NCI-H748 (cell line): ENCODE measurements around the gene ERV3-1.
"Not testable (repeated sequence)": the region's sequence is repeated elsewhere in the genome, so short reads cannot be mapped to it uniquely, and the experiment has no call there.

Experiments used
- DNase-seq: peaks from one replicate; lab custom pipeline; 2025; ENCODE audit not compliant: unreplicated experiment; lab: John Stamatoyannopoulos, UW

The ERV3-1 gene

DNA sequence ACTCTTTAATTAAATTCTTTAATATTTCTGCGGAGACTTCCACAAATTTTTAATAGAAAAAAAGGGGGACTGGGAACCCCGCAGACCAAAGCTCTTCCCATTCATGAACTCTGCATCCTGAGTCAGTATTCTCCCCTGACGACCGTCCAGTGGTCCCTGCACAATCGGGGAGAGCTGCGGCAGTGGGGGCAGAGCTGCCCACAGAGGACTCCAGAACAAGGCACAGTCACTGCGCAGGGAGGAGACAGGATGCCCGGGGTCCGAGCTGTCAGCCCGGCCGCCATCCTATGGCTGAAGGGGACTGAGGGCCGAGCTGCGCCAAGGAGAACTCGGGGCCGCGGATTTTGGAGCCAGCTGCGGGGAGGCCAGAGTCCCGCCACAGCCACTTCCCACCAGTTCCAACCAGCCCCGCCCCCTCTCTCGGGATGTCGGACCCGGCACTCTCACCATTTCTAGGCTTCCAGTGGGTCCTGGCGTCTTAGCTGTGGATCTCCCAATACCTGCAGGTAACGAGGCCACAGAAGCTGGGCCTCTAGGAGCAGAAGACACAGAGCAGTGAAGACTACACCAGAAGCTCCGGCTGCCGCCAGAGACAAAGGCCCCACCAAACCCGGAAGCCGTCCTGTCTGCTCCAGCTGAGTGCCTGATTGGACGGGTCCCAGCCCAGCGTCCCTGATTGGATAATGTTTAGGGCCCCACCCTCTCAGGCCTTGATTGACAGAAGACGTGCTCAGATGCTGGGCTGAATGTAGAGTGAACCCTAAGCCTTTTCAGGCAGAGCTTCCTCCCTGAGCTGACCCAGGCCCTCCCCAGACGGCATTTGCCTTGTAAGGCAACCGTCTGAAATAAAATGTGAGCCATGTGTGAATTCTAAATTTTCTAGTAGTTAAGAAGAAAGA lies at the start of gene ERV3-1:
TSS of gene ERV3-1 (minus strand) at position 594 of the 899 bp plus-strand sequence. CDS start 13,661 bp downstream, outside the sequence.
- peak; percentile 98 for DNase-seq

- DNase-seq = not testable (repeated sequence)
Observed at GRCh38 chr7:65055786-65056185, 49.3 kb upstream of the ERV3-1 start.

GRCh38 chr7:65054466-65054994 lies 48.0 kb upstream of the ERV3-1 start:
- DNase-seq = not testable (repeated sequence)

DNA sequence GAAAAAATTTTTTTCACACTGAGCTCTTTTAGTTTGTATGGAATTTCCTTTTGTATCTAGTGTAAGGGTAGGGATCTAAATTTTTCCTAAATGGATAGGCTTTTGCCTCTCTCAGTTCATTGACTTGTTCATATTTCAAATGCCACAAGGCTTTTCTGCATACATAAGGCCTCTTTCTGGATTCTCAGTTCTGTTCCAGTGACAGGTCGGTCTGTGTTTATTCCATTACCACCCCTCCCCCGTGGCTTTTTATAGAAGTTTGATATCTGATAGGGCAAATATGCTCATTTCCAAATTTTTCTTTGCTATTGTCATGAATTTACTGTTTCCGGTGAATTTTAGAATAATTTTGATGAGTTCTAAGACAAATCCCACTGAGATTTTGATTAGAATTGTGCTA lies 45.2 kb upstream of the ERV3-1 start:
- DNase-seq = not testable (repeated sequence)

GRCh38 chr7:65051139-65051538 lies 44.7 kb upstream of the ERV3-1 start:
- not testable (repeated sequence) for DNase-seq

DNA sequence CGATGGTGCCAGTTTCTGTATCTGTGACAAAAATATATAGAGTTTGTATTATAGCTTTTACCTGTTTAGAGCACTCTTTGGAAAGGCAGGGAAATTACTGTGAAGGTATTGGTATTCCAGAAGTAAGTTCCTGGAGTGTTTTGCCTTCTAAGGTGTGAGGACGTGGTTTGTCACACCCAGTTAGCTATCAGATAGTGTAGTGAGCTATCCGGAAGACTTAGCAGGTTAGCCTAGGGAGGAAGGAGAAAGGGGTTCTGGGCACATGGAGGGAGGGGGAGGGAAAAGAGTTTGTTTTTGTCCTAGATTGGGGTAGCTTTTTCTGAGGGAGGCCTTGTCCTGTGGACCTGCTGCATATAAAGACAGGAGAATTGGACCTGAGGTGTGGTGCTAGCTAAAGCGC lies 39.8 kb upstream of the ERV3-1 start:
- not testable (repeated sequence) for DNase-seq

GRCh38 chr7:65045589-65045988 lies 39.1 kb upstream of the ERV3-1 start:
- DNase-seq = not testable (repeated sequence)

- DNase-seq = peak; percentile 63
Observed at GRCh38 chr7:65038767-65039166, 32.3 kb upstream of the ERV3-1 start.

- peak; percentile 95 for DNase-seq
Observed at GRCh38 chr7:65037740-65038688, 31.5 kb upstream of the ERV3-1 start.

DNA sequence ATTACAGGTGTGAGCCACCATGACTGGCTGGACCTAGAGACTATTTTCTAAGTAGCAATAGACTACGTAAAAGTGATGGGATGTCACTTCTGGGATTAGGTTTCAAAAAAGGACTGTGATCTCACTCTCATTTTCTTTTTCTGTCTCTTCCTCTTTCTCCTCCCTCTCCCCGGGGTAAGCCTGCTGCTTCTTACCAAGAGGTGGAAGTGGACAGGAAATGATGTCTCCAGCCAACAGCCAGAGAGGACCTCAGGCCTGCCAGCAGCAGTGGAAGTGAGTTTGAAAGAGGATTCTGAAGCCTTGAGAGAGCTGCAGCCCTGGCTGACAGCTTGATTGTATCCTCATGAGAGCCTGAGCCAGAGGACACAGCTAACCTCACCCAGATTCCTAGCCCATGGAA lies 30.0 kb upstream of the ERV3-1 start:
- not testable (repeated sequence) for DNase-seq

DNA sequence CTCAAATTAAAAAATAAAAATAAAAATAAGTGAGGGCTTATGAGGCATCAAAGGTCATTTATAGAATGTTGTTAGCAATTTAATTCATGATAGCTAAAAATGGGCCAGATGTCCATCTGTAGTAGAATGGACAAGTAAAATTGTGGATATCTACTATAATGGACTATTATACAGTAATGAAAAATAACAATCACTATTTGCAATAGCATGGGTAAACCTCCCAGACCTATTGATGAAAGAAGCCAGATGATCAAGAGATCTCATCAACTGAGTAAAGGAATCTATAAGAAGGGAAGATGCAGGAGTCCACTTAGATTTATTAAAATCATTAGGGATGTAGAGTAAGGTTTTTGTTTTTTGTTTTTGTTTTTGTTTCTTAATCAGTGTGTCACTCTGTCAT lies 29.0 kb upstream of the ERV3-1 start:
- not testable (repeated sequence) for DNase-seq

DNA sequence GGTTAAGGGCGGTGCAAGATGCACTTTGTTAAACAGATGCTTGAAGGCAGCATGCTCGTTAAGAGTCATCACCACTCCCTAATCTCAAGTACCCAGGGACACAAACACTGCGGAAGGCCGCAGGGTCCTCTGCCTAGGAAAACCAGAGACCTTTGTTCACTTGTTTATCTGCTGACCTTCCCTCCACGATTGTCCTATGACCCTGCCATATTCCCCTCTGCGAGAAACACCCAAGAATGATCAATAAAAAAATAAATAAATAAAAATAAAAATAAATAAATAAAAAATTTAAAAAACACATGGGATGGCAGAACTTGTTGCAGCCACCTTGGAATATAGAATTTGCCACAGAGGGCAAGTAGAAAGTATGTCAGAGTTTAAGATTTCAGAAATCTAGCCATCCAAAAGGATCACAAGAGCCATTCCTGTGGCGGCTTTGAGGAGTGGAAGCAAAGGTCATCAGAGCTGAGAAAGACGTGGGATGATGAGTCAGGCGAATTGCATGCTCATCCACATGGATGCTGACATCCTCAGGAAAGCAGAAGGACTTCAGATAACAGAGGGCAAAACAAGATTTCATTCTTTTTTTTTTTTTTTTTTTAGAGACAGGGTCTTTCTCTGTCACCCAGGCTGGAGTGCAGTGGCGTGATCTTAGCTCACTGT lies 27.8 kb upstream of the ERV3-1 start:
- DNase-seq = not testable (repeated sequence)

- not testable (repeated sequence) for DNase-seq
Observed at GRCh38 chr7:65033391-65033790, 26.9 kb upstream of the ERV3-1 start.

DNA sequence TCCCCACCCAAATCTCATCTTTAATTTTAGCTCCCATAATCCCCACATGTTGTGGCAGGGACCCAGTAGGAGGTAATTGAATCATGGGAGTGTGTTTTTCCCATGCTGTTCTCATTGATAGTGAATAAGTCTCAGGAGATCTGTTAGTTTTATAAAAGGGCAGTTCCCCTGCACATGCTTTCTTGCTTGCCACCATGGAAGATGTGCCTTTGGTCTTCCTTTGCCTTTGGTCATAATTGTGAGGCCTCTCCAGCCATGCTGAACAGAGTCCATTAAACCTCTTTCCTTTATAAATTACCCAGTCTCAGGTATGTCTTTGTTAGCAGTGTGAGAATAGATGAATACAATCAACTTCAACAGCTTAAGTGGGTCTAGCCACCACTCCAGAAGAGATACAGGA lies 18.5 kb upstream of the ERV3-1 start:
- not testable (repeated sequence) for DNase-seq

DNA sequence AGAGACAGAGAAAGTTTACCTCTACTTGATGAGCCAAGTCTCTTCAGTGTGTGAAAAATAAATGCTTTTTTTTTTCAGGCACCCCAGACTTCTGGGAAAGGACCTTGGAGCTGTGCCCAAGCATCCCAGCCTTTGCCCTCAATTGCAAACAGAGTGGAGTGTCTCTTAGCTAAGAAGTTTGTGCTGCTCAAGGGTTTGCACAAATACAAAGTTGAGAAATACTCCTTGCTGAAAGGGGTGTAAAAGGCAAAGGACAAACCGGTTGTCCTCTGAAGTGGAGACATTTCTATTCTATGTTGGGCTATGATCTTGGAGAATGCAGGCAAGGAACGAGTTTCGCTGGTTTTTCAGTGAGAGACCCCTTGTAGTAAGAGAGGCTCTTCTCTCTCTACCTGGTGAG lies 14.5 kb upstream of the ERV3-1 start:
- not testable (repeated sequence) for DNase-seq

GRCh38 chr7:65009881-65010280 lies 3.4 kb upstream of the ERV3-1 start:
- not testable (repeated sequence) for DNase-seq

DNA sequence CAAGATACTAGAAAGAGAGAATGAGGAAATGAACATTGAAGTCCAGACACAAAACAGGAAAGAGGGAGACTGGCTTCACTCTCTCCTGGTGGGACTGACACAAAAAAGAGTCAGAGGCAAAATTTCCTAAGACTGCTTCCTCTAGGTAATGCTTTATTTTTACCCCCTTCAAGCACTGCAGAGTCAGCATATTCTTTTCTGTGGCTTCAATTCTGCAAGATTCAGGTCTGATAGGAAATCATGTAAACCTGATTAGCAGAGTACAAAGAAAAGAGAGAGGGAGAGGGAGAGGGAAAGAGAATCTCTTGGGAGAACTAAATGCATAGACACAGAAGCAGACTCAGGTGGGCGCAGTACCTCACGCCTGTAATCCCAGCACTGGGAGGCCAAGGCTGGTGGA lies 2.9 kb upstream of the ERV3-1 start:
- DNase-seq = not testable (repeated sequence)

DNA sequence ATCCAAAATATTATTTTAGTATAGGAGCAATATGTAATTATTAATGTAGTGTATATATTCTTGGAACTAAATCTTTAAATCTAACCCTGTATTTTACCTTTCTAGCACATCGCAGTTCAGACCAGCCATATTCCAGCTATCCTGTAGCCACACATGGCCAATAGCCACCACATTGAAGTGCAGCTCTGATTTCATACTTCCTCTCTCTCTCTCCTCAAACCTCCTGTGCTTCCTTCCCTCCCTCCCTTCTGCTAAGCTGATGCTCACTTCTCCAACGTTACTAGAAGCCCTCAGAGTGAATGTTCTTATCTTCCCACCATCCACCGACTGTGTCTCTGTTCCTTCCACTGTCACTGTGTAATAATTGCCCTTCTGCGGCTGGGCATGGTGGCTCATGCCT lies 549 bp upstream of the ERV3-1 start:
- not testable (repeated sequence) for DNase-seq

- DNase-seq = no peak
Observed at GRCh38 chr7:65004575-65004974, 1.9 kb downstream of the ERV3-1 start.

GRCh38 chr7:65002972-65003585 lies 3.4 kb downstream of the ERV3-1 start:
- DNase-seq = no peak
